Measurements from ENCODE around the gene COG5.

DNA sequence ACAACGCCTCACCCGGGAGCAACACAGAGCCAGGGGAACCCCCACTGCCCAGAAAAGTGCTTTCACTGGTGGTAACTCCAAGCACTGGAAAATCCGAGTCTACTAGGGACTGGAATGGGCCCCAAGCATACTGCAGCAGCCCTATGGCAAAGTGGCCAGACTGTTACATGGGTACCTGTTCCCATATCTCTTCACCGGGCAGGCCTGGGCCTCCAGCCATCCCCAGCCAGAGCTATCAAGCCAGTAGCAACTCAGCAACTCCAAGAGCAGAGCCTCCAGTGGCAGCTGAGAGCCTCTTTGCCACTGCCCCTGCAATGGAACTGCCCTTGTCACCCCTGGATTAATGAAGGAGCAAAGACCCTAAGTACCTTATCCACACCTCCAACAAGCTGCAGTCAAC lies 321.5 kb downstream of the COG5 start:
- TF ChIP-seq, protein P1, sequence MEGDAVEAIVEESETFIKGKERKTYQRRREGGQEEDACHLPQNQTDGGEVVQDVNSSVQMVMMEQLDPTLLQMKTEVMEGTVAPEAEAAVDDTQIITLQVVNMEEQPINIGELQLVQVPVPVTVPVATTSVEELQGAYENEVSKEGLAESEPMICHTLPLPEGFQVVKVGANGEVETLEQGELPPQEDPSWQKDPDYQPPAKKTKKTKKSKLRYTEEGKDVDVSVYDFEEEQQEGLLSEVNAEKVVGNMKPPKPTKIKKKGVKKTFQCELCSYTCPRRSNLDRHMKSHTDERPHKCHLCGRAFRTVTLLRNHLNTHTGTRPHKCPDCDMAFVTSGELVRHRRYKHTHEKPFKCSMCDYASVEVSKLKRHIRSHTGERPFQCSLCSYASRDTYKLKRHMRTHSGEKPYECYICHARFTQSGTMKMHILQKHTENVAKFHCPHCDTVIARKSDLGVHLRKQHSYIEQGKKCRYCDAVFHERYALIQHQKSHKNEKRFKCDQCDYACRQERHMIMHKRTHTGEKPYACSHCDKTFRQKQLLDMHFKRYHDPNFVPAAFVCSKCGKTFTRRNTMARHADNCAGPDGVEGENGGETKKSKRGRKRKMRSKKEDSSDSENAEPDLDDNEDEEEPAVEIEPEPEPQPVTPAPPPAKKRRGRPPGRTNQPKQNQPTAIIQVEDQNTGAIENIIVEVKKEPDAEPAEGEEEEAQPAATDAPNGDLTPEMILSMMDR (IDR thresholded peaks at IDR 0.05; ENCODE audit: low read depth, low read length, missing input control), result no peak
- TF ChIP-seq SP1 (IDR thresholded peaks at IDR 0.05), result no peak
- TF ChIP-seq EGR1 (IDR thresholded peaks at IDR 0.05; ENCODE audit: low read depth in 2 of 2), result no peak
- no peak for TF ChIP-seq YY1 (IDR thresholded peaks at IDR 0.05)
- TF ChIP-seq, protein P2, sequence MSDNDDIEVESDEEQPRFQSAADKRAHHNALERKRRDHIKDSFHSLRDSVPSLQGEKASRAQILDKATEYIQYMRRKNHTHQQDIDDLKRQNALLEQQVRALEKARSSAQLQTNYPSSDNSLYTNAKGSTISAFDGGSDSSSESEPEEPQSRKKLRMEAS (IDR thresholded peaks at IDR 0.05), result no peak
- TF ChIP-seq TAF1 (conservative IDR thresholded peaks at IDR 0.05), result no peak
- TF ChIP-seq GABPA (IDR thresholded peaks at IDR 0.05 in 1 of 2, conservative IDR thresholded peaks at IDR 0.05 in 1 of 2), result no peak
- TF ChIP-seq, protein P3, sequence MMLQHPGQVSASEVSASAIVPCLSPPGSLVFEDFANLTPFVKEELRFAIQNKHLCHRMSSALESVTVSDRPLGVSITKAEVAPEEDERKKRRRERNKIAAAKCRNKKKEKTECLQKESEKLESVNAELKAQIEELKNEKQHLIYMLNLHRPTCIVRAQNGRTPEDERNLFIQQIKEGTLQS (IDR thresholded peaks at IDR 0.05), result no peak
